Tibial artery (tissue), 4 donors: Measurements from ENCODE around the gene CD84.
"Not testable (repeated sequence)": the region's sequence is repeated elsewhere in the genome, so short reads cannot be mapped to it uniquely, and the experiment has no call there.

Experiments
- DNase-seq, 2 donors: peaks; one replicate each; pipeline ENCODE4 v3.0.0-alpha.2; 2019
- H3K27ac ChIP-seq, 2 donors: fragments of 200-600 bp; sonication (generic) in 1 of 2; 1 replicate in 1 of 2; 2 replicates in 1 of 2; pipeline ENCODE4 v1.5.1; 2018 to 2019; ENCODE audit warnings: mild to moderate bottlenecking in 1 of 2
- H3K27me3 ChIP-seq, 2 donors: fragments of 200-600 bp; sonication (generic) in 1 of 2; one replicate each; pipeline versions ENCODE4 v1.5.1 to v1.6.0; 2016 to 2019
- H3K36me3 ChIP-seq, 3 donors: fragments of 200-600 bp; sonication (generic) in 2 of 3; one replicate each; pipeline ENCODE4 v1.5.1; 2016 to 2019; ENCODE audit warnings: mild to moderate bottlenecking in 2 of 3
- H3K4me1 ChIP-seq, 4 donors: fragments of 200-600 bp; sonication (generic) in 2 of 4; 1 replicate in 3 of 4; 2 replicates in 1 of 4; pipeline ENCODE4 v1.5.1; 2016 to 2019
- H3K4me3 ChIP-seq, 2 donors: fragments of 200-600 bp; sonication (generic) in 1 of 2; 1 replicate in 1 of 2; 2 replicates in 1 of 2; pipeline ENCODE4 v1.5.1; 2018 to 2019; ENCODE audit warnings: mild to moderate bottlenecking in 2 of 2
- H3K9me3 ChIP-seq, 3 donors: fragments of 200-600 bp; sonication (generic) in 1 of 3; one replicate each; pipeline ENCODE4 v1.5.1; 2016 to 2019
- intact Hi-C: fragments of 100-400 bp; cut with DNase I; formaldehyde crosslinking; loops from one replicate; pipeline ENCODE4 v1.15.0; 2023; ENCODE audit warnings: low total_unique reads
- TF ChIP-seq, protein P1 (sequence below), 2 experiments: fragments of 200-600 bp in 1 of 2; fragments of 450-650 bp in 1 of 2; IDR thresholded peaks; one replicate each; pipeline ENCODE4 v1.5.1; 2017 to 2019; ENCODE audit warnings: antibody characterized with exemption in 2 of 2, mild to moderate bottlenecking in 1 of 2, moderate library complexity in 1 of 2

CD84 gene

DNA sequence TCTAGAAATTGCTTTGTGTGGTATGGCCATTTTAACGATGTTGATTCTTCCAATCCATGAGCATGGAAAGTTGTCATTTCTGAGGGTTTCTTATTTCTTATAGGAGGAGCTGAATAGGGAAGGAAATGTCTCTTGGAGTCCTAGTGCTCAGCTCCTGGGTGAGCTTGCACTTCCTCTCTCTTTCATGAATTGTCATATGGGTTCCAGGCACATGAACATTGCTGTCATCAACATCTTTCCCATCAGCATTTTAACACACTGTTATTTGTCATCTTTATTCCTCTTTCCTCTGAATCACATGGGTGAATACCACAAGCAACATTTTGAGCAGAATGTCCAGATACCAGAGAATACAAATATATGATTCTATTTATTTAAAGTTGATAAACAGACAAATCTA is 79.7 kb downstream of the CD84 start:
- peaks cover 0 to 9% (median 0%) of the 10 kb centered on the region in 3 donors for H3K9me3 ChIP-seq
- H3K27me3 ChIP-seq = no peaks in the 10 kb centered on the region
- no peaks in the 10 kb centered on the region for H3K36me3 ChIP-seq
- DNase-seq = peak in 1 of 2 donors; percentile 23
- no peaks in the 10 kb centered on the region for H3K4me1 ChIP-seq
- H3K27ac ChIP-seq = no peak overlapping the region
- TF ChIP-seq, protein P1, sequence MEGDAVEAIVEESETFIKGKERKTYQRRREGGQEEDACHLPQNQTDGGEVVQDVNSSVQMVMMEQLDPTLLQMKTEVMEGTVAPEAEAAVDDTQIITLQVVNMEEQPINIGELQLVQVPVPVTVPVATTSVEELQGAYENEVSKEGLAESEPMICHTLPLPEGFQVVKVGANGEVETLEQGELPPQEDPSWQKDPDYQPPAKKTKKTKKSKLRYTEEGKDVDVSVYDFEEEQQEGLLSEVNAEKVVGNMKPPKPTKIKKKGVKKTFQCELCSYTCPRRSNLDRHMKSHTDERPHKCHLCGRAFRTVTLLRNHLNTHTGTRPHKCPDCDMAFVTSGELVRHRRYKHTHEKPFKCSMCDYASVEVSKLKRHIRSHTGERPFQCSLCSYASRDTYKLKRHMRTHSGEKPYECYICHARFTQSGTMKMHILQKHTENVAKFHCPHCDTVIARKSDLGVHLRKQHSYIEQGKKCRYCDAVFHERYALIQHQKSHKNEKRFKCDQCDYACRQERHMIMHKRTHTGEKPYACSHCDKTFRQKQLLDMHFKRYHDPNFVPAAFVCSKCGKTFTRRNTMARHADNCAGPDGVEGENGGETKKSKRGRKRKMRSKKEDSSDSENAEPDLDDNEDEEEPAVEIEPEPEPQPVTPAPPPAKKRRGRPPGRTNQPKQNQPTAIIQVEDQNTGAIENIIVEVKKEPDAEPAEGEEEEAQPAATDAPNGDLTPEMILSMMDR (IDR thresholded peaks at IDR 0.05) = no peak
- no peak overlapping the region for H3K4me3 ChIP-seq
- intact Hi-C loops = no loop called here

DNA sequence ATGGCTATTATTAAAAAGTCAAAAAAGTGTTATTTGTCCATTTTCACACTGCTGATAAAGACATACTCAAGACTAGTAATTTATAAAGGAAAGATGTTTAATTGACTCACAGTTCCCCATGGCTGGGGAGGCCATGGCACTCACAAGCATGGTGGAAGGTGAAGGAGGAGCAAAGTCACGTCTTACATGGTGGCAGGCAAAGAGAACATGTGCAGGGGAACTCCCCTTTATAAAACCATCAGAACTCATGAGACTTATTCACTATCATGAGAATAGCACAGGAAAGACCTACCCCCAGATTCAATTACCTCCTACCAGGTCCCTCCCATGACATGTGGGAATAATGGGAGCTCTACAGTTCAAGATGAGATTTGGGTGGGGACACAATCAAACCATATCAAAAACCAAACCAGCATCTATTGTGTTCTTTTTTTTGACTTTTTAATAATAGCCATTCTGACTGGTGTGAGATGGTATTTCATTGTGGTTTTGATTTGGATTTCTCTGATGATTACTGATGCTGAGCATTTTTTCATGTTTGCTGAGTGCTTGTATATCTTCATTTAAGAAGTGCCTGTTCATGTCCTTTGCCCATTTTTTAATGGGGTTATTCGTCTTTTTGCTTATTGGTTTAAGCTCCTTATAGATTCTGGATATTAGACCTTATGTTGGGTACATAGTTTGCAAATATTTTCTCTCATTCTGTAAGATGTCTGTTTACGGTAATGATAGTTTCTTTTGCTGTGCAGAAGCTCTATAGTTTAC is 80.8 kb downstream of the CD84 start:
- H3K4me1 ChIP-seq, H3K9me3 ChIP-seq, intact Hi-C loops, DNase-seq, H3K4me3 ChIP-seq, H3K27ac ChIP-seq, H3K27me3 ChIP-seq, H3K36me3 ChIP-seq: not testable (repeated sequence)

DNA sequence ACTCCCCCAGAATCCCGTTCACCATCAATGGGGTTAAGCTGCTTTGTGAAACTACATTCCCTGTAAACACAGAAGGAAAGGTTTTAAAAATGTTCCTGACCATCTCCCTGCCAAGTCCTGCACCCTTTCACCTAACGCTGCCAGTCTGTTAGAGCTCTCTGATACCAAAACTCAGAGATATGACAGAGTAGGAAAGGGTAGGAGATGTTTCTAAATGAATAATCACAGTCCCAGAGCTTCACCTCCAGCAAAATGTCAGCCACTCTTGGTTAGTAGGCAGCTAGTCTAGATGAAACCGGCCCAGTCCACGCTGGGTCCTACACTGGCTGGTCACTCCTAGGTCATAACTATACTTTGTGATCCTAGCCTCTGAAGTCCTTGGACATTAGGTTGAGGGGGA is 83.0 kb downstream of the CD84 start:
- no peak overlapping the region for H3K27ac ChIP-seq
- DNase-seq = no peak
- H3K4me1 ChIP-seq = no peaks in the 10 kb centered on the region

DNA sequence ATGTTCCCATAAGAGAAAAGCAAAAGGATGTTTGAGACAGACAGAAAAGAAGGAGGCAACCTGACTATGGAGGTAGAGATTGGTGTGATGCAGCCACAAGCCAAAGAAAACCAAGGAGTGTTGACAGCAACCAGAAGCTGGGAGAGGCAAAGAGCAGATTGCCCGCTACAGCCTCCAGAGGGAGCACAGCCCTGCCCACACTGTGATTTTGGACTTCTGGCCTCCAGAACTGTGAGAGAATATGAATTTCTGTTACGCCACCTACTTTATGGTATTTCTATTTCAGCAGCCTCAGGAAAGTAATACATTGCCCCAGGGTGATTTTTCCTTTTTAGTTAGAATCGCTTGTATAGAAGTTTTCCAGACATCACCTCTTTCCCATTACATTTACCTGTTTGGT is 84.7 kb downstream of the CD84 start:
- Histone ChIP-seq H3K4me3 (no peak overlapping the region), H3K4me1 (no peaks in the 10 kb centered on the region), H3K9me3 (peaks cover 0 to 9% (median 0%) of the 10 kb centered on the region in 3 donors), H3K27me3 (peaks cover 0 to 4% of the 10 kb centered on the region in 2 donors), H3K36me3 (no peaks in the 10 kb centered on the region), H3K27ac (no peak overlapping the region)
- TF ChIP-seq, protein P1 (IDR thresholded peaks at IDR 0.05) = no peak
- intact Hi-C loops = no loop called here
- DNase-seq = no peak

More for the DNA sequence above, 83.0 kb downstream of the CD84 start:
- H3K9me3 ChIP-seq = peaks cover 0 to 9% (median 0%) of the 10 kb centered on the region in 3 donors
- H3K36me3 ChIP-seq = no peaks in the 10 kb centered on the region
- intact Hi-C loops = no loop called here
- H3K27me3 ChIP-seq = no peaks in the 10 kb centered on the region
- no peak overlapping the region for H3K4me3 ChIP-seq
- TF ChIP-seq, protein P1 (IDR thresholded peaks at IDR 0.05) = no peak

DNA sequence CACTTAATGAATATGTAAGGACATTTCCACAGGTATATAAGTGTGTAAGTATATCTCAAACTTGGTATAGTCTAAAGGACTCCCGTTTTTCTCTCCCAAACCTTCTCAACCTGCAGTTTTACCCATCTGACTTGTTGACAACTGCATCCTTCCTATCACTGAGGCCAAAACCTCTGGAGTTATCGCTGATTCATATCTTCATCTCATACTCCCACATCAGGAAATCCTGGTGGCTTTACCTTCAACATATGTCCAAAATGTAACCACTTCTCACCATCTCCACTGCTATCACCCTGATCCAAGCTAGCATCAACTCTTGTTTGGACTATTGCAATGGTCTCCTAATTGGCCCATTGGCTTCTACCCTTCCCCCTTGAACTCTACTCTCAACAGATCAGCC is 86.7 kb downstream of the CD84 start:
- peaks cover 0 to 4% of the 10 kb centered on the region in 2 donors for H3K27me3 ChIP-seq
- no peaks in the 10 kb centered on the region for H3K36me3 ChIP-seq
- DNase-seq = no peak
- no peaks in the 10 kb centered on the region for H3K9me3 ChIP-seq
- H3K4me3 ChIP-seq = no peak overlapping the region
- no peak overlapping the region for H3K27ac ChIP-seq
- intact Hi-C loops = no loop called here
- TF ChIP-seq, protein P1 (IDR thresholded peaks at IDR 0.05) = no peak
- H3K4me1 ChIP-seq = no peaks in the 10 kb centered on the region

DNA sequence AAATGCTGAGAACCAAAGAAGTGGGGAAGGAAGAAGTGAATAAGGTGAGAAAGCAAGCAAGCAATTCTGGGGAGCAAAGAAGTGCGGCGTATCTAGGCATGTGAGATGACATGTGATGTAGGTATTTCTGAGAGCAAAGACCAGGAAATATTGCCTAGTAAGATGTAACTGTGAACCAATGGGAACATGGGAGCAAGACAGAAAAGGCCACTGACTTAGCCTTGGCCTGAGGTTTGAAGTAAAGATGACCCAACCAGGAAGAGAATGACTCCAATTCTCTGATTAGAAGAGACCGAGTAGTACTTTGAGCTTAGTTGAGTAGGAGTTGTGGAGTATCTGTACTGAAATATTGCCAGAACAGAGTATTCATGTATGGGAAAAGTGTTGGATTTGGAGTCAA is 87.3 kb downstream of the CD84 start:
- TF ChIP-seq, protein P1 (IDR thresholded peaks at IDR 0.05) = no peak
- Histone ChIP-seq H3K4me3 (no peak overlapping the region), H3K9me3 (no peaks in the 10 kb centered on the region), H3K27ac (no peak overlapping the region), H3K4me1 (no peaks in the 10 kb centered on the region), H3K27me3 (peaks cover 0 to 4% of the 10 kb centered on the region in 2 donors), H3K36me3 (no peaks in the 10 kb centered on the region)
- no peak for DNase-seq
- intact Hi-C loops = no loop called here
